Measurements from ENCODE around the gene PTMS. TPM values are rescaled to one million over a fixed set of nuclear protein-coding genes. Genes with fewer than 3 reads are reported as not detected.

PTMS gene
- total RNA-seq, 1 donor: 1.9 TPM

GRCh38 chr12:6773590-6774351, 7.6 kb downstream of the PTMS start:
- H3K9me3 ChIP-seq (ENCODE audit: low read depth, low read length): no peaks in the 10 kb centered on the region
- peak overlapping the region; percentile 12 for H3K4me3 ChIP-seq (ENCODE audit: low read length)
- peaks cover 45% of the 10 kb centered on the region for H3K27me3 ChIP-seq (ENCODE audit: insufficient read depth, low read length)
- H3K4me1 ChIP-seq (ENCODE audit: insufficient read depth, low read length): peaks cover 40% of the 10 kb centered on the region

GRCh38 chr12:6774499-6775062, 8.4 kb downstream of the PTMS start:
- Histone ChIP-seq H3K27me3 (ENCODE audit: insufficient read depth, low read length) (peaks cover 41% of the 10 kb centered on the region), H3K4me3 (ENCODE audit: low read length) (no peak overlapping the region), H3K9me3 (ENCODE audit: low read depth, low read length) (no peaks in the 10 kb centered on the region), H3K4me1 (ENCODE audit: insufficient read depth, low read length) (peaks cover 44% of the 10 kb centered on the region)

DNA sequence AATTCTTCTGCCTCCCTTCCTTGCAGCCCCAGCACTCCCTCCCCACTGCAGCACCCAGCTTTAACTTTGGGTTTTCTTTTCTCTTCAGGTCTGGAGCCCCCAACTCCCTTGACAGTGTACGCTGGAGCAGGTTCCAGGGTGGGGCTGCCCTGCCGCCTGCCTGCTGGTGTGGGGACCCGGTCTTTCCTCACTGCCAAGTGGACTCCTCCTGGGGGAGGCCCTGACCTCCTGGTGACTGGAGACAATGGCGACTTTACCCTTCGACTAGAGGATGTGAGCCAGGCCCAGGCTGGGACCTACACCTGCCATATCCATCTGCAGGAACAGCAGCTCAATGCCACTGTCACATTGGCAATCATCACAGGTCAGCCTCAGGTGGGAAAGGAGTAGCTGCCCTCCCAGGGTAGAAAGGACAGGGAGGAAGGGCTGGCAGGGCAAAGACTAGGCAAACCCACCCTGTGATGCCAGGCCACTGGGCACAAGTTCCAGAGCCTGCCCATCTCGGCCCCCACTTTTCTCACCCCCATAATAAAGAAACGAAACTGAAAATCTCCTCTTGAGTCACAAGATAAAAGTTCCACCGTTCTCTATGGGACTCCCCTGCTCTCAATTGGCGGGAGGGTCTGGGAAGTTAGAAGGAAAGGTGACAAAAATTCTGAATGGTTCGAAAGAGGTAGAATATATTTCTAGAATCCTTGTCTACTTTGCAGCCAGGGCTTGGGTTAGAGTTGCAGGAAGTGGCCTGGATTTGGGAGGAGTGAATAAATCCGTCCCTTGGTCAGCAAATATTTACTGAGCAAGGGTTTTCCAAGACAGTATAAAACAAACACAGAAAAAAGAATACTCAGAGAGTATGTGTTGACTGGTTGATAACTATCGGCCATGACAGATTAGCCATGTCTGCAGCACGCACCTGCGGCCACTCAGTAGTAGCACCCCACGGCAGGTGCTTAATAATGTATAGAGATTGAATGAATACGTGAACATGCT, 9.3 kb downstream of the PTMS start:
- H3K27me3 ChIP-seq (ENCODE audit: insufficient read depth, low read length): peaks cover 40% of the 10 kb centered on the region
- H3K9me3 ChIP-seq (ENCODE audit: low read depth, low read length): no peaks in the 10 kb centered on the region
- peaks cover 53% of the 10 kb centered on the region for H3K4me1 ChIP-seq (ENCODE audit: insufficient read depth, low read length)
- H3K4me3 ChIP-seq (ENCODE audit: low read length): no peak overlapping the region

DNA sequence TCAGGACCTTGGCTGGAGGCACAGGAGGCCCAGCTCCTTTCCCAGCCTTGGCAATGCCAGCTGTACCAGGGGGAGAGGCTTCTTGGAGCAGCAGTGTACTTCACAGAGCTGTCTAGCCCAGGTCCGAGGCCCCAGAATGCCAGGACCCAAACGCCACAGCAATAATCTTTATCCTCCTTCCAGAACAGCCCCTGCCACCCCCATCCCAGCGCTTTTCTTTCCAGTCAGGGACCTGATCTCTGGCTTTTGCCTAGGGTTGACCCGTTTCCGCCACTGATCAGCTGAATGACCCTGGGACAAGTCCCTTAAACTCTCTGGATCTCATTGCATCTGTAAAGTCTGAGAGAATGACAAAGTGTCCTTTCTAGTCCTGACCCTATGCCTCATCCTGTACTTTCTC, 11.2 kb downstream of the PTMS start:
- H3K27me3 ChIP-seq (ENCODE audit: insufficient read depth, low read length): peaks cover 40% of the 10 kb centered on the region
- no peak overlapping the region for H3K4me3 ChIP-seq (ENCODE audit: low read length)
- peaks cover 43% of the 10 kb centered on the region for H3K4me1 ChIP-seq (ENCODE audit: insufficient read depth, low read length)
- no peaks in the 10 kb centered on the region for H3K9me3 ChIP-seq (ENCODE audit: low read depth, low read length)

DNA sequence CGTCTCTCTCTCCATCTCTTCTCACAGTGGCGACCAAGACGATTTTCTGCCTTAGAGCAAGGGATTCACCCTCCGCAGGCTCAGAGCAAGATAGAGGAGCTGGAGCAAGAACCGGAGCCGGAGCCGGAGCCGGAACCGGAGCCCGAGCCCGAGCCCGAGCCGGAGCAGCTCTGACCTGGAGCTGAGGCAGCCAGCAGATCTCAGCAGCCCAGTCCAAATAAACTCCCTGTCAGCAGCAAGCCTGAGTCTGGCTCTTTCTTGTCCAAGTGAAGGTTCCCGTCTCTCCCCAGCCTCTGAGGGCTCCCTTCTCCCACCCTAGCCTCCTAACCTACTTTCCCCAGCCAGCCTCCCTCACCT, 12.0 kb downstream of the PTMS start:
- no peak overlapping the region for H3K4me3 ChIP-seq (ENCODE audit: low read length)
- H3K27me3 ChIP-seq (ENCODE audit: insufficient read depth, low read length): peaks cover 34% of the 10 kb centered on the region
- H3K4me1 ChIP-seq (ENCODE audit: insufficient read depth, low read length): peaks cover 34% of the 10 kb centered on the region

DNA sequence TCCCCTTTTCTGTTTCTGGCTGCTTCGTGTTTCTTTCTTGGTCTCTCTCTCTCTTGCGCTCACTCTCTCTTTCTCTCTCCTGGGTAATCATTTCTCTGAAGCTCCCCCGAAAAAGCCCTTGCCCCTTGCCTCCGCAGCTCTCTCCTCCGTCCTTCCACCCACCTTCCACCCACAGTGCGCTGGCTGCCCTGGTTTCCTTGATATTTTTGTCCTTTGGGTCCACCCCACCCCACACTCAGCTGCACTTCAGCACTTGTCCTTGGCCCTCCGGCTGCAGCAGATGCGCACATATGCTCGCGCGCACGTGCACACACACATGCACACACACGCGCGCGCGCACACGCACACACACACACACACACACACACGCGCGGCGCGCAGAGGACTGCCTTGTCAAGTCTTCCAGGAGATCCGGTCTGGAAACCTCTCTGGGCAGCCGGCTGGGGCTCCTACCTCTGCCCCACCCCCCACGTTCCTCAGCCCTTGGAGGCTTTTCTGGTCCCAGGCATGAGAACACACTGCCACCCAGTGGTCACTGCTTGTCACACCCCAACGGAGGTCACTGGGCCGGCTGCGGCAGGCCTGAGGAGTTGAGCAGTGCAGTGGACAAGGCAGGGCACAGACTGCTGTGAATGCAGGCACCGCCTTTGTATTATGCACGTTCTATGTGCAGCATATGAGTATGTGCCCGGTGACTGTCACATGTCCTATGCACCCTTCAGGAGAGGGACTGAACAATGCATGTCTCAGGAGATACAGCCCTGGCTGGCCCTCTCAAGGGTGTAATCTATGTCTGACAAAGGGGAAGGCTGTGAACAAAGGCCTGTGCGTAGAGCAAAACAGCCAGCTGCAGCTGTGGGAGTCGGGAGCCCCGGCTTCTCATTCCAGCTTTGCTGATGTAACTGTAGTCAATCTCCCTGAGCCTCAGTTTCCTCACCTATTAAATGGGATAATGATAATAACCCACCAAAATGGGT, 12.7 kb downstream of the PTMS start:
- Histone ChIP-seq H3K4me3 (ENCODE audit: low read length) (peak overlapping the region; percentile 10), H3K4me1 (ENCODE audit: insufficient read depth, low read length) (peaks cover 34% of the 10 kb centered on the region), H3K9me3 (ENCODE audit: low read depth, low read length) (no peaks in the 10 kb centered on the region), H3K27me3 (ENCODE audit: insufficient read depth, low read length) (peaks cover 31% of the 10 kb centered on the region)

More for the DNA sequence above, 12.0 kb downstream of the PTMS start:
- no peaks in the 10 kb centered on the region for H3K9me3 ChIP-seq (ENCODE audit: low read depth, low read length)

DNA sequence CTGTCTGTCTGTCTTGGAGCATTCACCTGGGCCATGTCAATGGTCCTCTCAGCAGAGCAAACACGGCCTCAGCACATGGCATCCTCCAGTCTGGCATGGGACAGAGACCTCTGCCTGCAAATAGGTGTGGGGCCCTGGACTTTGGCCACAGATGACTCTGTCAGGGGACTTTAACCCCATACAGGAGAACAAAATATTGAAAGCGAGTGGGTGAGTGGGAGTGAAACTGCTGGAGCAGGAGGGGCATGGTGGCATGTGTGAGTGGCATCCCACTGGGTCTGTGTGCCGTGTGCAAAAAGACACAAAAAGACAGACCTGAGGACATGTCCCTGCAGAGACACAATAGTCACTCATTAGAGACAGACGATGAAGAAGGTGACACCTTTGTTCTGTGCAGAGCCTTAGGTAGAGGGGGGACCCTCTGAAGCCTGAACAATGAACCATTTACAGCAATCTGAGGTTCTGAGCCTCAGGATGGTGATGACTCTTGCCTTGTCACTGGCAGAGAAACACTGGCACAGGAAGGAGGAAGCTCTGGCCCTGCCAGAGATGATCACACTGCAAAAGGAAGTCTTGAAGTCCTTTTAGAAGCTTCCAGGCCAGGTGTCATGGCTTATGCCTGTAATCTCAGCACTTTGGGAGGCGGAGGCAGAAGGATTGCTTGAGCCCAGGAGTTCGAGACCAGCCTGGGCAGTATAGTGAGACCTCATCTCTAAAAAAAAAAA, 13.7 kb downstream of the PTMS start:
- Histone ChIP-seq H3K9me3 (ENCODE audit: low read depth, low read length) (no peaks in the 10 kb centered on the region), H3K4me1 (ENCODE audit: insufficient read depth, low read length) (peaks cover 40% of the 10 kb centered on the region), H3K4me3 (ENCODE audit: low read length) (no peak overlapping the region), H3K27me3 (ENCODE audit: insufficient read depth, low read length) (peaks cover 23% of the 10 kb centered on the region)

DNA sequence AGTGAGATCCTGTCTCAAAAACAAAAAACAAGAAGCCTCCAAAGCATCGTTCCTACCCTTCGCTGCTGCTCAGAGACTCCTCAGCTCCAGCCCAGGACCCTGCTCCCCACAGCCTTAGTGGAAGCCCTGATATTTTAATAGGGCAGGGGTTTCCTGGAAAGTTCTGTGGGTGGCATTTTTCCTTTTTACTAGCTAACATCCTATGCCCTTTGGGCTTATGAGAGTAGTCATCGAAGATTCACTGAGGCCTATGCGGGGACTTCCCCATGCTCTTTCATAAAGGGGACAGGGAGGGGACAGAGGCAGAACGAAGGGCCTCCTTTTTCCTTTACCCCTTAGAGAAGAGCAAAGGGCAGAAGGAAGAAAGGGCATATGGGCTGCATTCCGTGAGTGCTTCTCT, 14.4 kb downstream of the PTMS start:
- no peaks in the 10 kb centered on the region for H3K9me3 ChIP-seq (ENCODE audit: low read depth, low read length)
- peaks cover 16% of the 10 kb centered on the region for H3K27me3 ChIP-seq (ENCODE audit: insufficient read depth, low read length)
- H3K4me1 ChIP-seq (ENCODE audit: insufficient read depth, low read length): peaks cover 47% of the 10 kb centered on the region
- no peak overlapping the region for H3K4me3 ChIP-seq (ENCODE audit: low read length)

DNA sequence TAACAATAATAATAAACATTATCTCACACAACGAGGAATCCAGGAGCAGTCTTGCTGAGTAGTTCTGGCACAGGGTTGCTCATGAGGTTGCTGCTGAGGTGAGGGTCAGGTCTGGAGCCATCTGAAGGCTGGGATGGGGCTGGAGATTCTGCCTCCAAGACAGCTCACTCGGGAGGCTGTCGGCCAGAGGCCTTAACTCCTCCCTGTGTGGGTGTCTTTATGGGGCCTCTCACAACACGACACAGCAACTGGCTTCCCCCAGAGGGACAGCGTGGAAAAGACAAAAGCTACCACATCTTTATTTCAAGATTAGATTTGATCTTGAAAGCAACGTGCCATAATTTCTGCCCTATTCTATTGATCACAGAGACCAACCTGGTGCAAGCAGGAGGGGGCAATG, 16.0 kb downstream of the PTMS start:
- H3K27me3 ChIP-seq (ENCODE audit: insufficient read depth, low read length): peaks cover 2% of the 10 kb centered on the region
- no peaks in the 10 kb centered on the region for H3K9me3 ChIP-seq (ENCODE audit: low read depth, low read length)
- H3K4me1 ChIP-seq (ENCODE audit: insufficient read depth, low read length): peaks cover 63% of the 10 kb centered on the region
- H3K4me3 ChIP-seq (ENCODE audit: low read length): no peak overlapping the region

DNA sequence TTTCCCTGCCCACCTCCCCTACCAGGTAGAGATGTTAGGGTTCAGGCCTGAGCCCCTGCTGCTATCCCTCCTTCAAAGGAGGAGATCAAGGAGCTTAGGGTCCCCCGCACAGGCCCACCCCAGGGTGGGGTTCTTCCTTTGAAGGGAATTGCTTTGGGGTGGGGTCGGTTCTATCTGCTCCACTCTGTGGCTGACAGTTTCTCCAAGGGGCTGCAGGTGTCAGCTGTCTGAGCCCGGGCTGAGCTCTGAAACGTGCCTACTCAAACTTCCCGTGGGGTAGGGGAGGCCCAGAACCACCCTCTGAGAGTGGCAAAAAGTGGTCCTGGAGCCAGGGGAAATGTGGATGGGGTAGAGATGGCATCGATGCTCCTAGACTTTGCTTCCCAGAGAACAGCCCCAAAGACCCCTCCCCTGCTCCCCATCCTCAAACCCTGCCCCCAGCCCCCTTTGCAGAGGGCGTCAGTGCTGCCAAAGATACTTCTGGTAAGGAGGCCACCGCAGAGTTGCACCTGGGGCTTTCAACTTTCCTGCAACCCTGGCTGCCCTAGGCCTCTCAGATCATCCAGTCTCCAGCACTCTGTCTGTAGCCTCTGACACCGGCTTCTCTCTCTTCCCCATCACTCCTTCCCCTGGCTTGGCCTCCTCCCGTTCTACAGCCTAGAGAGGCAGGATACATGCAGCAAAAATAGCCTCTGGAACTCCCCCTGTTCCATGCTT, 16.8 kb downstream of the PTMS start:
- Histone ChIP-seq H3K27me3 (ENCODE audit: insufficient read depth, low read length) (no peaks in the 10 kb centered on the region), H3K4me1 (ENCODE audit: insufficient read depth, low read length) (peaks cover 67% of the 10 kb centered on the region), H3K9me3 (ENCODE audit: low read depth, low read length) (no peaks in the 10 kb centered on the region), H3K4me3 (ENCODE audit: low read length) (no peak overlapping the region)

DNA sequence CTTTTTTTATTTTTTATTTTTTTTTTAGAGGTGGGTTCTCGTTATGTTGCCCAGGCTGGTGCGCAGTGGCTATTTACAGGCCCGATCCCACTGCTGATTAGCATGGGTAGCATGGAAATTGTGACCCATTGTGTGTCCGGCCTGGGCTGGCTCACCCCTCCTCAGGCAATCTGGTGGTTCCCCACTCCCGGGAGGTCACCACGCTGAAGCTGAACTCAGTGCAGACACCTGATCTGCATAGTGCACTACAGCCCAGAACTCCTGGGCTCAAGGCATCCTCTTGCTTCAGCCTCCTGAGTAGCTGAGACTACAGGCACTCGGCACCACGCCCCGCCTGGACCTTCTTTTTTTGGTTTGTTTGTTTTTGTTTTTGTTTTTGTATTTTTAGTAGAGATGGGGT, 17.7 kb downstream of the PTMS start:
- Histone ChIP-seq H3K9me3 (ENCODE audit: low read depth, low read length) (no peaks in the 10 kb centered on the region), H3K4me1 (ENCODE audit: insufficient read depth, low read length) (peaks cover 64% of the 10 kb centered on the region), H3K4me3 (ENCODE audit: low read length) (no peak overlapping the region), H3K27me3 (ENCODE audit: insufficient read depth, low read length) (no peaks in the 10 kb centered on the region)

- Histone ChIP-seq H3K4me3 (ENCODE audit: low read length) (no peak overlapping the region), H3K9me3 (ENCODE audit: low read depth, low read length) (no peaks in the 10 kb centered on the region), H3K4me1 (ENCODE audit: insufficient read depth, low read length) (peaks cover 64% of the 10 kb centered on the region), H3K27me3 (ENCODE audit: insufficient read depth, low read length) (no peaks in the 10 kb centered on the region)
Measured at GRCh38 chr12:6784296-6784695, 18.1 kb downstream of the PTMS start.

- Histone ChIP-seq H3K4me3 (ENCODE audit: low read length) (no peak overlapping the region), H3K9me3 (ENCODE audit: low read depth, low read length) (no peaks in the 10 kb centered on the region), H3K4me1 (ENCODE audit: insufficient read depth, low read length) (peaks cover 63% of the 10 kb centered on the region)
Measured at GRCh38 chr12:6784761-6785160, 18.6 kb downstream of the PTMS start.

More at GRCh38 chr12:6784761-6785160, 18.6 kb downstream of the PTMS start:
- no peaks in the 10 kb centered on the region for H3K27me3 ChIP-seq (ENCODE audit: insufficient read depth, low read length)
